Stimulated activated CD4-positive, alpha-beta T cell treated with anti-CD3 and anti-CD28 coated beads, Interleukin-4, amount 100 ng/mL, for 24 hours (primary cell): Measurements from ENCODE around the gene ACP1.

Source experiments
- DNase-seq: peaks from one replicate; pipeline ENCODE4 v3.0.0-alpha.2; 2020

ACP1 gene

DNA sequence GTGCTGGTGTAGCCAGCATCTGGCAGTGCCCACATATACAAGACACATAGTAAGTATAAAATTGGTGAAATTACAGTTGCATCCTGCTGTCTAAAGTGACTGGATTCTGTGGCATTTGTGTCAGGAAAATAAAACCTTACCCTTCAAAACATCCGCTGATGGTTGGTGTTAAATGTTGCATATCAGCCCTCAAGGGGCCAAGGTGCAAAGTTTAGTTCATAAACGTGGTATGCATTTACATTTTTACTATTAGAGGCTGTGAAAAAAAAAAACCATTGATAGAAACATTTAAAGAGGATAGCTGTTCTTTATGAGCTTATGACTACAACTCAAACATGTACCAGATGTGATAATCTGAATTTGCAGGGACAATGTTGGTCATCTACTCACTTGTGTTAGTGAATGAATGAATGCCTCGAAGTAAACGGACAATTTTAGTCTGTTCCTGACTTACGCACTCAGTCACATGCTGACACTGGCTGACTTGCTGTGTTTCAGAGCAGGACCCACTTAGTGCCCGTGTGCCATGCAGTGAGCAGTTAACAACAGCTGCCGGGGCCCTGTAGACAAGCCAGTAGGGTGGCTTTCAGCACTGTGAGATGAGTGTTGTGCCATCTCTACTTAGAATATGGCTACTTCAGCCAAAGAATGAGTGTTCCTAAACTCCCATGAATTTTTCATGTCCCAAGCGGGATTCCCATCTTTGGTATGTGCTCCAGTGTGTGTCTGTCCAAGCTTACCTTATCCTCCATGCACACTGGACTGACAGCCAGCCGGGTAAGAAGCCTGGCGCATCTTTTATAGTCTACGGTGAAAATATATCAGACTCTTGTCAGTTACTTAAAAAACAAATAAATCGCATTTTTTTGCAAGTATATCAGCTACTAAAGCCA is 17.9 kb downstream of the ACP1 start:
- DNase-seq, result no peak

DNA sequence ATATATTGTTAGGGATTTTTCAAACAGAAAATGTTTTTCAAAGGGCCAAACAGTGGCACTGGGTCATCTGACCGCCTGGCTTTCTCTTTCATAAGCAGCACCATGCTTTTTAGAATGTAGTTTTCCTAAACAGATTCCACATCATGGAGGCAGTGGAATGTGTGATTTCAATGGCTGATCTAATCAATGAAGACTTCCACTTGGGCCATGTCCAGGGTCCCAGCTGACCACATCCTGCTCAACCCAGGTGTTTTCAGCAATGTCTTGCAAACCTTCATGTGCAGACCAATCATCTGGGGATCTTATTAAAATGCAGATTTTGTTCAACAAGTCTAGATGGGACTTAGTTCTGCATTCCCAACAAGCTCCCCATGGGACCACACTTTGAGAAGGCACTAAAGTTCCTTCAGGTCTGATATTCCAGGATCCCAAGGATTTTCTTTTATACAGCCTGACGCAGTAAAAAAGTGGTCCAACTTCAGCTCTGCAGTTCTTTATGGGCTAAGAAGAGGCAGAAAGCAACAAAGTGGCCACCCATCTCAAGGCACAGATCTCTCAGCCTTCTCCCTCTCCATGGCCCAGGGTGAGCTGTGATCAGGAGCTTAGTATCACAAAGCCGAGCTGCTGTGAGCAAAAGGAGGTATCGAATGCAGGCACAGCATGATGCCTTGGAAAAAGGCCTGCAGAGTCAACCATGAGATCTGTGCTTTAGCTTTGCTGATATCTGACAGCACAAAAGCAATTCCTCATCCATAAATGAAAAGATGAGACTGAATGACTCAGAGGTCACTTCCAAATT is 19.4 kb downstream of the ACP1 start:
- no peak for DNase-seq

DNA sequence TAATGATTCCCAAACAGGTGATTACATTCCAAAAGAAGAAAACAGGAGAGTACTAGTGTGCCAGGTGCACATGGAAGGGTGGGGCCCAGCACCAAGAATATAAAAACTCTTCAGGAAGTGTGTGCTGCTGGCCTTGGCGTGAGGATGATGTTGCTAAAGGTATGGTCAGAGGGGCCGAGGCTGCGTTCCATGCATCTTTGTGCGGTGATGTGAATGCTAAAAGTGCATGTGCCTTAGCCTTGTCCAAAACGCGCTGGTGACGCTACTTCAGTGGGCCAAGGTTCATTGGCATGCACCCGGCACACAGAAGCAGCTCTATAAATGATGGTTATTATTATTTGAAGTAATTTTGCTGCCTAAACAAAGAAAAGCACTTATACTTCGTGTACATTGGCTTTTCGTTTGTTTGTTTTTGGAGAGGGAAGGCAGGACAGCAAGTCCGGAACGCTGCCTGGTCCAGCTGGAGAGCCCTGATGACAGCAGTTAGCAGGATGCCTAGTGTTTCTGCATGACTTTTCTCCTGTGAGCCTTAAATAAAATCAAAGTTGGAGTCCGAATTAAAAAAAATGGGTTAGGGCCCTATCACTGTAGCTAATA is 20.2 kb downstream of the ACP1 start:
- no peak for DNase-seq

DNA sequence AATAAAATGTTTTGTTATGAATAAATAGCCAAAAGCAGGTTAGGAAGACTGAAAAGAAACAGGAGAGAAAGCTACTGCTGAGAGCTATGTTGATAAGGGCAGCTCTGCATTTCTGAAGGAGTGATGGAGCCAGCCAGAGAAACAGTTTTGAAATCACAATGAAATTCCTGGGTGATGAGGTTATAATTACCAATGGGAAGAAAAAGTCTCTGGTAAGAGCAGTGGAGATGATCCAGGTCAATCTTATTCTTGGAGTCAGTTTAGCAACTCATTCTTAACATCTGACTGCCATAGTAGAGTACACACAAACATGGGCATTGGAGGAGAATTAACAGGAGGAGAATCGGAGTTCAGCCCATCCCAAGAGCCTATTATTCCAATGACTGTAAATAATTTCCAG is 20.8 kb downstream of the ACP1 start:
- DNase-seq, result no peak

DNA sequence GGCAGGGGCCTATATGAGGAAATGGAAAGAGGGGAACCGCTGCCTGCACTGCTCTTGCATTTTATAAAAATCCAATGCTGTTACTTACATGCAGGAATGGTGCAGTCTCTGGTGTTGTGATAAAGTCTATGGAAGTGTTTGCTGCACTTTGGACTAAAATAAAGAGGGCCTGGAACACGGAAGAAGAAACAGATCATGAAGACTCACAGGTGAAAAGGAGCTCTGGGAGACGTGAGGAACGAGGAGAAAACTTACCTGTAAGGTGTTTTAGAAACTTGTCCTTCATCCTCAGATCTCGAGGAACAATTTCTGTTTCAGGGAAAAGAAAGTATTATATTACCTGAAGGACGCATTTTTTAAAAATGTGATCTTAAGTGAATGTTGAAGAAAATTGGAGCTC is 21.3 kb downstream of the ACP1 start:
- no peak for DNase-seq

DNA sequence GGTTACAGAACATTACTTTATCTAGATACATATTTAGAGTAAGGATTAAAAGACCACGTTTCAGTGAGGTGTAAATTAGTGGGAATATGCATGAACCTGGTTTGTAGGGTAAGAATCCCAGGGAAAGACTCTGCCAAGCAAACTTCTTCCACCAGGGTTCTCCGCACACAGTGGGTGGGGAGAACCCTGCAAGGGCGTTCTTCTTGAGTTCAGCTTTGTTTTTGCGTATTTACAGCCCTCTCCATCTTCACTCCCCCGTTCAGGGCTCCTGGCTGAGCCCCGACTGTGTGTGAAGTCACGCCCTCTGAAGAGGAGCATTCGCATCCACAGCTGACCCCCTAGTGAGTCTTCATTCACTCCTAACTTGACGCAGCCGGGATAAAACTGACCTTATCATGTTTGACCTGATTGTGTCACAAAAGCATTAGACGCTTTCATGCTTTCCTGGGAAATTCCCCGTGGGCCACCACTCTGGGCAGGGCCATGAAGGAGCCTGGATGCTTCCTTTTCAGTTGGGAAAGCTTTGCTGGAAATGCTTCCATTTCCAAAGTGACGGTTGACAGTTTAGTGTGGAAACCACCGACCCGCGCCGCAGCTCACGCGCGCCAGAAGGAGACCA is 22.1 kb downstream of the ACP1 start:
- no peak for DNase-seq

DNA sequence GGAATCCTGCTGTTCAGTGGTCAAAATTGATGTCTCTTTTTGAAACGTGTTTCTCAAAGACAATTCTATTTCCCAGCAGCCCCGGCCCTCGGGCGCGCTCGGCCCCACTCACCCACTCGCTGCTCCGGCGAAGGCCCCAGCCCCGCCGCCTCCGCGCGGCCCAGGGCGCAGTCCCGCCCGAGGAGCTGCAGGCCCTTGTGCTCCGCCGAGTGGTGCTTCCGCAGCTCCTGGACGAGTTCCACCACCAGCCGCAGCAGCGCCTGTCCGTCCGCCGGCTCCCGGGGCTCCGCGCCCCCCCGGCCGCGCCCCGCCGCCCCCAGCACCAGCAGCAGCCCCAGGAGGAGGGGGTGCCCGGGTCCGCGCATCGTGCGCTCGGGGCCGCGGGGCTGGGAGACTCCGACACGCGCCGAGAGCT is 22.7 kb downstream of the ACP1 start:
- DNase-seq, result no peak

DNA sequence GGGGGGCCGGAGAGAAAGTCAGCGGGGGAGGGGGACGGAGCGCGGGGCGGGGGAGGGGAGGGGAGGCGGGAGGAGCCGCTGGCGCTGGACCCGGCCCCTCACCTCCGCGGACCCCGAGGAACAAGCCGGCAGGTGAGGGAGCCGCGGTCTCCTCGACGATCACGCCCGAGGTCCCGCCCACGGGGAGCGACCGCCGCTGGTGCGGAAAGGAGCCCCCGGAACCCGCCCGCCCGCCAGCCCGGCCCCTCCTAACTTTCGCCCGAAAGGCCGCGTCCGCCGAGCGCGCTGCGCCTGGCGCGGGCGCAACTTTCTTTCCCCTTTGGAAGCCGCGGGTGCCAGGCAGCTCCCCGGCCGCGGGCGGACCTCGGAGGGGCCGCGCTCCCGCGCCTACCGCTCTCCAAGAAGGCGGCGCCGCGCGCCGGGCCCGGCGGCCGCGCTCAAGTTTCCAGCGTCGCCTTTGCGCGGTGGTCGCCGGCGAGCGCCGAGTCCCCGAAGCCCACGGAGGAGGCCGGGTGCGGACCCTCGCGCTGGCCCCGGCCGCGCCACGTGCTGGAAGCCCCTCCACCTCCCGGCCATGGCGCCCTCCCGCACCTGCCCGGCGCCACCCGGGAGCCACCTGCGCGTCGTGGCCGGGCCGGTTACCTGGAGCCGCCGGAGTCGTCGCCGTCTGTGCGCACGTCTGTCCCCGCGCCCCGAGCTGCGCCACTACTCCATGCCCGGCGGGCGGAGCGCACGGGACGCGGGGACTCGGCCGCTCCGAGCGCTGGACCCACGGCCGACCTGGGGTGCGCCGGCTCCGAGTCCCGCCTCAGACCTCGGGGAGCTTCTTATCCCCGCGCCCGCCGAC is 23.4 kb downstream of the ACP1 start, which contains the start of gene ALKAL2:
Gene ALKAL2, minus strand, starts transcription at position 181 of the 847 bp plus-strand sequence. CDS start 256 bp downstream, outside the sequence.
- no peak for DNase-seq

DNA sequence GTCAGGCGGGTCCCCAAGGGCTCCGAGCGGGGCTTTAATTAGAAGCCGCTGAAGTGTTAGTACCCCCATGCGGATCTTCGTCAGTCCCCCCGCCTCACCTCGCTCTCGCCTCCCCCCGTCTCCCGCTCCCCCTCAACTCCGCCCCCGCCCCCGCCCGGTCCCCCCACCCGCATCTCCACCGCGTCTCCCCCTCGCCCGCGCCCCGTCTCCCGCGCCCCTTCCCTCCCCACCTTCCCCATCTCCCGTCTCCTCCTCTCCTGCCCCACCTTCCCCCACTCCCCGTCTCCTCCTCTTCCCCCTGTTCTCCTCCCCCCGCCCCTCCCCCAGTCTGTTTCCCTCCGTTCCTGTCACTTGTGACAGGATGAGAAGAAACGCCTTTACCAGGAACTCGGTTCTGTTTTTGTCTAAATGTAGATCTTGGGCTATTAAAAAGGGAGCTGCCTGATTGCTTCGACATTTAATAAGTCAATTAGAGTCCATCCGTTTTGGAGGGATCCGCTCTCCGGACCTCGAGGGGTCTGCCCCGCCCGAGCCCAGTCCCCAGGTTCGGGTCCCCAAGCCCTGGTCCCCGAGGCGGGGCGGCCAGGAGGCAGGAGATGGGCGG is 24.1 kb downstream of the ACP1 start:
- DNase-seq, result no peak

DNA sequence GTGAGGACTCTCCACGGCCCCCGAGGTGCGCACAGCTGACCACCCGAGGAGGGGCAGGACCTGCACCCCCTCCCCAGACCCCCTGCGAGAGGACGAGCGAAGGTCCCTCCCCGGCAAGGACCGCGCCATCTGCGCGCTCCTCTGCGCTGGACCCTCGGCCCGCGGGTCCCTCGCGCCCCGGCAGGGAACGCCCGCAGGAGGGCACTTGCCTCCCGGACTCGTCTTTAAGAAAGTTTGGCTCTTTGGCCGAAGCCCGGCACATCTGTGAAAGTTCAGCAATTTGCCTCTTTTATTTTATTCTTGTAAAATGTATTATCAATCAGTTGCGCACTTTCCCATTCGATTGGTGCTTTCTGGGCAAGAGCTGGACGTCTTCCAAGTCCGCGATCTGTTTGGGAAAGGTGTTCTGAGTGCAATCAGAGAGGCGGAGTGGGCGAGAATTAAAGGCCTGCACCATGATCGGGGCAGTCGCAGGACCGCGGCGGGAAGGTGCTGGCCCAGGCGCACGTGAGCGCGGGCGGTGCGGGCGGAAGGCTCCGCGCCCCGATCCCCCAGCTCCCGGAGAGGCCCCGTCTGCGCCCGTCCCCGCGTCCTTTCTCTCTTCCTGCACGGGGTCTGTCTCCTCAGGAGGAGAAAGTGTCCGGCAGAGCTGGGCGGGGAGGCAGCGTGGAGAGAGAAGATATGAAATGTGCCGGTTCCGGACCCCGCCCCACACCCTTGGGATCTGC is 24.8 kb downstream of the ACP1 start:
- DNase-seq, result no peak

DNA sequence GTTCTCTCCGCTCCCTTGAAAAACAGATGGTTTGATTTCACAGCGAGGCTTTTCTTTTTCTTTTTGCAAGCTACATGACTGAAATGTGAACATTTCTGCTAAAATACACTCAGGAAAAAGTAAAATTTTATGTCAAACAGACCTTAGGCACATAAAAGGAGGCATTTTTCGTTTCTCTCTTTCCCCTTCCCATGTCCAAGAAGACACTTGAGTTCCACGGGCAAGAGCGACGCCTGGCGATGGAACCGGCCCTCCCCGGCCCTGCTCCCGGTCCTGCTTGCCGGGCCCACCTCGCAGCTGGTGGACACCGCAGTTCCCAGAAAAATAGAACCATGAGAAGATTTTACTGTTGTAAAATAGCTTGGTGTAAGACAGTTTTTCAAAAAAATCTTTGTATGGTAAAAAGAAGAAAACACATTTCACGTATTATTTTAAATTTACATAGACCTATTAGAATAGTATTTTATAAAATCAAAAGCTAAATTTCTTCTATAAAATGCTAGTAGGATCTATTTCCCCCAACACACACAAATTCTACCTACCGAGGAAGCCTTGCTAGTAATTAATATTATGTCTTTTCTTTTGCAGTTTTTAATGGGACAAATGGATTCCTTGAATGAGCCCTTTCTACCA is 25.5 kb downstream of the ACP1 start:
- peak; percentile 45 for DNase-seq

DNA sequence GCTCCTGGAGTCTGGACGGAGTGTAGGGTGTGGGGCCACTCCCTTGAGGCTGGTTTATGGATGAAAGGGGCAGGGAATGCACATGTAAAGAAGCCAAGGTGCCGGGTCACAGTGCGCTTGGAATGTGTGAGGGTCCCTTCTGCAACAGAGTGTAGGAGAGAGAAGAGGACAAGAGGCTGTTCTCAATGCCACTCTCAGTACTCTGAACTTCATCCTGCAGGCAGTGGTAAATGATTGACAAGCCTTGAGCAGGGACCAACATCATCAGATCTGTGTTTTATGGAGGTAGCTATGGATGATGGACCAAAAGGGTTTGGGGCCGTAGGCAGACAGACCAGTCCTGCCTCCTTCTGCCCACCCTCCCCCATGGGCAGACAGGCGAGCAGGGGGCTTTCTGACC is 30.3 kb downstream of the ACP1 start:
- no peak for DNase-seq

DNA sequence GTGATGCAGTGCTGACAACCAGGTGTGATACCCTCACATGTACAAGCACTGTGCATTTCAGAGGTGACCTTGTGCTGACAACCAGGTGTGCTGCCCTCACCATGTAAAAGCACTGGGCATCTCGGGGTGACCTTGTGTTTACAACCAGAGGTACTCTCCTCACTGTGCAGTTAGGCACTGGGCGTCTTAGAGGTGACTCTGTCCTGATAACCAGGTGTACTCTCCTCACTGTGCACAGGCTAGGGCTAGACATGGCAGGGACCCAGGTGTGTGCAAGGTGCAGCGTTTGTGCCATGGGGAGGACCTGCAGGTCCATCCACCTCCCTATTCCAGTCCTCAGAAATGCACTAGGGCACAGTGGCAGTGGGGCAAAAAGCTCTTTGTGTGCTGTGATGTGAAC is 31.6 kb downstream of the ACP1 start:
- DNase-seq, result no peak

DNA sequence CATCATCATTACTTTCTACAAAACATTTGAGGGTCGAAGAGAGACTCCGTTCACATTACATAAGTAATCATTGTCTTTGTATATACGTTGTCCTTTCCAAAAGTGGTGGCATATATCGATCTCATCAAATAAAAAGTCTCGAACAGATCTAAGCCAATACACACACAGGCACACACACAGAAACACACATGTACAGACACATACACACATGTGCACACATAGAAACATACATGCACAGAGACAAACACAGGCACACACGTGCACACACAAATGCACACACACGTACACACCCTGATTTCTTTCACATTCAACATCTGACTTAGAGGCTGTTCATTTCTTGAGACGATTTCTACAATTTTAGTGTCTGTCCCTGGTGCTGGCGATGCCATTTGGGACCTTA is 40.6 kb downstream of the ACP1 start:
- no peak for DNase-seq

DNA sequence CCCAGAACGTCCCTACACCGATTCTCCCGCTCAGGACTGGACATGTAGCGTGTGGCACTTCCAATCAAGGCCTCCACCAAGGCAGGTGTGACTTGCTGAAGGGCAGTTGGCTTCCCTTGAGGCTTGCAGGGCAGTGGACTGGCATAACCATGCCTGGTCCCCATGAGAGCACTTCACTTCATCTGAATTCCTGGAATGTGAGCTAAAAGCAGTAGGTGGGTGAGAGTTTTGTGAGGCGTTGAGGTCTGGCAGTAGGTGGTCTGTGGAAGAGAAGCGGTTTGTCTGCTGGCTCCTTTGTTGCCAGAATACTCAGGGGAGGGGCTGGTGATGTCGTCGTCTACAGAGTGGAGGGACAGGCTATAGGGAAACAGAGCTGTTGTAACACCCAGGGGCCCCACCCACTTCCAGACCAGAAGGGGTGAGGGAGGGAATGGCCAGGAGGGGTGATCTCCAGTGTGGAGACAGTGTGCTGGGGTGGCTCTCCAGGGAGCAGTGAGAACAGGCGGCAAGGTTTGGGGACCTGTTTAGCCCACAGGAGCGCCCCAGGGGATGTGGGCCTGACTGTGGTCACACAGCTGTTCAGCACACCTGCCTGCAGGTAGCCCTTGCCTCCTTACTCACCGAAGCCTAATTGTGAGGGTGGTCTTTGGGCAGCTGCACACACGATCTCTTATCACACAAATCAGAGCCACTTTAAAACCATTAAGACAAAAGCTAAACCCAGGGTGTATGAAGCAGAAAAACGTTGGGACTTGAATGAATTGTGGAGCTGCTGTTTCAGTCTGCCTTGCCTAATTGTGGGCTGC is 44.6 kb downstream of the ACP1 start:
- DNase-seq, result no peak

DNA sequence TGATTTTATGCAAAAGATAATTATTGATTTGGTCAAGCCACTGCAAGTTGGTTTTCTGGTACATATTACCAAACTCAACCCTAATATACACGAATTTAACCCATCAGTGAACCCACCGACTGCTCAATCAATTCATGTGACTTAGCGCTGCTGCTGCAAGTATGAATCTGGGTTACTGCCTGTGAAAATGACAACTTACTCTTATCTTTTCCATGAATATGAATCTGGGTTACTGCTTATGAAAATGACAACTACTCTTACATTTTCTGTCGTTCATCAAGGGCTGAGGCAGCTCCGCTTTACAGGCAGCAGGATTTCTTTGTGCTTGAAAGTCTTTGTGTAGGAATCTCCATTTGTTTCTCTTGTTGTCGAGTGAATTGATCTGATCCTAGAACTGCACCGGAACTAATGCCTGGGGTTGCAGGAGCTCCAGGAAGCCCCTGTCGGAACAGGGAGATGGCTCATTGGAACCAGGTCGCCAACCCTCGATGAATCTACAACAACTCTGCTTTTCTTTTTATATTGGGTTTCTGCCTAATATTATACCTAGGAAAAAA is 45.3 kb downstream of the ACP1 start:
- DNase-seq, result no peak

DNA sequence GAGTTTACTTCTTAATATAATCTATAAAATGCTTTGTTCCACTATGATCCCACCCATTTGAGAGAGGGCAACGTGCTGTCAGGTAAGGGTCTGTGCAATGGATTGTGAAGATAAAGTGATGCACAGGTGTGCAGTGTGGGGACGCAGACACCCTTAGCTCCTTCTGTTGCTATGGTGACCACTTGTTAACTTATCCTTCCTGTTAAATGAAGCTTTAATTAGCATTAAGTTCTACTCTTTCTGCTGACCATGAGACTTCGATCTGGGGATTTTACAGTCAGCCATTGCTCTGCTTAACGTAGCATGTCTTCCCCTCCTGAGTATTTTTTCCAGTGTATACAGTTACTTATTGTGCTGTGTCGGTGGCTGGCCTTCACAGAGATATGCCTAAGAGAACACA is 46.2 kb downstream of the ACP1 start:
- DNase-seq, result no peak

DNA sequence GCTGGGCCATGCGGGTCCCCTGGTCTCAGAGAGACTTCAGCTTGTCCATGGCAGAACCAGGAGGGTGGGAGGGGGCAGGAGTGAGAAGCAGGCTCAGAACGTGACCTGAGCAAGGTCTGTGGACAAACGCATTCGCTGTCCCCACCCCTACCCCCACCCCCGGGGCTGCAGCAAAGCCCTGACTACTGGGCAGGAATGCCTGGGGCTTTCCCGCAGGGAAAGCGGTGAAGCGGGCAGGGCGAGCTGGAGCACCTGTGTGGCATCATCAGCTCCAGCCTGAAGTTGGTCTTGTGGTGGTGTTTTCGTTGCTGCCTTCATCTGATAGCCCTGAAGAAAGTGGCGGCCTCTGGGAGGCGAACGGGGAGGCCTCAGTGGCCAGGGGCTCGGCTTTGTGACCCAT is 49.2 kb downstream of the ACP1 start:
- no peak for DNase-seq
